ENCODE results near the gene TRIM7.
"Not testable (repeated sequence)": the region's sequence is repeated elsewhere in the genome, so short reads cannot be mapped to it uniquely, and the experiment has no call there.

The TRIM7 gene

GRCh38 chr5:181171782-181172181 is 33.2 kb downstream of the TRIM7 start:
- no peak for ATAC-seq (replicated peaks)
- Mint-ChIP-seq H3K4me3 (no peak overlapping the region), H3K27me3 (peaks cover 44 to 51% of the 10 kb centered on the region in 2 donors), H3K9me3 (peaks cover 3 to 6% of the 10 kb centered on the region in 2 donors), H3K36me3 (peaks cover 8 to 10% of the 10 kb centered on the region in 2 donors), H3K4me1 (peaks cover 23 to 45% of the 10 kb centered on the region in 2 donors), H3K27ac (no peak overlapping the region)
- no peak for DNase-seq

- Mint-ChIP-seq H3K36me3 (peaks cover 8 to 10% of the 10 kb centered on the region in 2 donors), H3K9me3 (peaks cover 3 to 6% of the 10 kb centered on the region in 2 donors), H3K27me3 (peaks cover 52 to 58% of the 10 kb centered on the region in 2 donors), H3K4me3 (no peak overlapping the region), H3K4me1 (peaks cover 27 to 49% of the 10 kb centered on the region in 2 donors), H3K27ac (peak overlapping the region; percentile 93)
- DNase-seq (no peak), ATAC-seq (replicated peaks) (no peak)
Observed at GRCh38 chr5:181170996-181171395, 34.0 kb downstream of the TRIM7 start.

- peak overlapping the region; percentile 93 for H3K27ac Mint-ChIP-seq
- peaks cover 8 to 10% of the 10 kb centered on the region in 2 donors for H3K36me3 Mint-ChIP-seq
- H3K4me1 Mint-ChIP-seq: peaks cover 29 to 49% of the 10 kb centered on the region in 2 donors
- H3K27me3 Mint-ChIP-seq: peaks cover 58 to 59% of the 10 kb centered on the region in 2 donors
- no peak for DNase-seq
- H3K4me3 Mint-ChIP-seq: peak overlapping the region; percentile 73
- H3K9me3 Mint-ChIP-seq: peaks cover 3 to 6% of the 10 kb centered on the region in 2 donors
- ATAC-seq (replicated peaks): no peak
Observed at GRCh38 chr5:181170237-181170825, 34.7 kb downstream of the TRIM7 start.

- H3K4me1 Mint-ChIP-seq: peaks cover 29 to 49% of the 10 kb centered on the region in 2 donors
Observed at GRCh38 chr5:181169459-181170236, 35.3 kb downstream of the TRIM7 start.

GRCh38 chr5:181168595-181169118 is 36.3 kb downstream of the TRIM7 start:
- peaks cover 10% of the 10 kb centered on the region in 2 donors for H3K36me3 Mint-ChIP-seq
- peaks cover 30 to 52% of the 10 kb centered on the region in 2 donors for H3K4me1 Mint-ChIP-seq
- peaks cover 64 to 68% of the 10 kb centered on the region in 2 donors for H3K27me3 Mint-ChIP-seq
- ATAC-seq (replicated peaks) (no peak), DNase-seq (no peak)
- H3K4me3 Mint-ChIP-seq: peak overlapping the region; percentile 30 to 31
- peak overlapping the region; percentile 77 for H3K27ac Mint-ChIP-seq
- H3K9me3 Mint-ChIP-seq: peaks cover 8 to 9% of the 10 kb centered on the region in 2 donors

More at GRCh38 chr5:181169459-181170236, 35.3 kb downstream of the TRIM7 start:
- Mint-ChIP-seq H3K36me3 (peaks cover 8 to 10% of the 10 kb centered on the region in 2 donors), H3K4me3 (peak overlapping the region; percentile 73), H3K27ac (peak overlapping the region; percentile 93), H3K27me3 (peaks cover 61 to 62% of the 10 kb centered on the region in 2 donors)
- DNase-seq (peak; percentile 54), ATAC-seq (replicated peaks) (peak; percentile 29 to 33)
- H3K9me3 Mint-ChIP-seq: not testable (repeated sequence)

- peaks cover 26 to 51% of the 10 kb centered on the region in 2 donors for H3K4me1 Mint-ChIP-seq
- no peak overlapping the region for H3K27ac Mint-ChIP-seq
- peaks cover 5 to 9% of the 10 kb centered on the region in 2 donors for H3K36me3 Mint-ChIP-seq
- H3K27me3 Mint-ChIP-seq: peaks cover 60 to 75% of the 10 kb centered on the region in 2 donors
- H3K9me3 Mint-ChIP-seq: peaks cover 9 to 10% of the 10 kb centered on the region in 2 donors
- no peak overlapping the region for H3K4me3 Mint-ChIP-seq
- DNase-seq (no peak), ATAC-seq (replicated peaks) (no peak)
Observed at GRCh38 chr5:181167814-181168488, 37.0 kb downstream of the TRIM7 start.

GRCh38 chr5:181166812-181167733 is 37.9 kb downstream of the TRIM7 start:
- no peak for ATAC-seq (replicated peaks)
- Mint-ChIP-seq H3K9me3 (peaks cover 9 to 10% of the 10 kb centered on the region in 2 donors), H3K4me3 (no peak overlapping the region), H3K36me3 (peaks cover 4 to 9% of the 10 kb centered on the region in 2 donors), H3K27me3 (peaks cover 65 to 81% of the 10 kb centered on the region in 2 donors), H3K4me1 (peaks cover 25 to 46% of the 10 kb centered on the region in 2 donors), H3K27ac (no peak overlapping the region)
- no peak for DNase-seq

- peak overlapping the region; percentile 61 to 70 for H3K4me3 Mint-ChIP-seq
- H3K4me1 Mint-ChIP-seq: peaks cover 32 to 48% of the 10 kb centered on the region in 2 donors
- peaks cover 2 to 4% of the 10 kb centered on the region in 2 donors for H3K36me3 Mint-ChIP-seq
- peaks cover 6 to 10% of the 10 kb centered on the region in 2 donors for H3K9me3 Mint-ChIP-seq
- no peak for DNase-seq
- H3K27me3 Mint-ChIP-seq: peaks cover 50 to 68% of the 10 kb centered on the region in 2 donors
- ATAC-seq (replicated peaks): no peak
- peak overlapping the region; percentile 86 for H3K27ac Mint-ChIP-seq
Observed at GRCh38 chr5:181164076-181164952, 40.7 kb downstream of the TRIM7 start.

GRCh38 chr5:181163487-181164075 is 41.4 kb downstream of the TRIM7 start:
- Mint-ChIP-seq H3K36me3 (peaks cover 0 to 4% of the 10 kb centered on the region in 2 donors), H3K4me3 (peak overlapping the region; percentile 61 to 70), H3K9me3 (peaks cover 4 to 10% of the 10 kb centered on the region in 2 donors), H3K27ac (peak overlapping the region; percentile 86), H3K27me3 (peaks cover 44 to 61% of the 10 kb centered on the region in 2 donors), H3K4me1 (peaks cover 31 to 44% of the 10 kb centered on the region in 2 donors)
- DNase-seq: no peak
- ATAC-seq (replicated peaks): no peak

GRCh38 chr5:181161534-181162175 is 43.3 kb downstream of the TRIM7 start:
- no peak for DNase-seq
- no peak for ATAC-seq (replicated peaks)
- Mint-ChIP-seq H3K27ac (peak overlapping the region; percentile 91), H3K4me3 (peak overlapping the region; percentile 80), H3K27me3 (peaks cover 36 to 49% of the 10 kb centered on the region in 2 donors), H3K36me3 (peaks cover 0 to 4% of the 10 kb centered on the region in 2 donors), H3K9me3 (peaks cover 3 to 7% of the 10 kb centered on the region in 2 donors), H3K4me1 (peaks cover 25 to 32% of the 10 kb centered on the region in 2 donors)

GRCh38 chr5:181160755-181161533 is 44.1 kb downstream of the TRIM7 start:
- Mint-ChIP-seq H3K27ac (peak overlapping the region; percentile 91), H3K27me3 (peaks cover 29 to 42% of the 10 kb centered on the region in 2 donors), H3K4me3 (peak overlapping the region; percentile 80), H3K4me1 (peaks cover 23 to 29% of the 10 kb centered on the region in 2 donors)
- ATAC-seq (replicated peaks) (peak; percentile 34 to 50), DNase-seq (peak; percentile 26)
- H3K36me3 Mint-ChIP-seq, H3K9me3 Mint-ChIP-seq: not testable (repeated sequence)
